HG02642 (cell line): ENCODE measurements around the gene RRBP1.
"Not testable (repeated sequence)": the region's sequence is repeated elsewhere in the genome, so short reads cannot be mapped to it uniquely, and the experiment has no call there.

Experiments
- ATAC-seq: cut with Tn5 transposase; IDR thresholded peaks from one replicate; pipeline ENCODE4 v1.9.1; 2021; ENCODE audit warnings: mild to moderate bottlenecking; ENCODE audit not compliant: unreplicated experiment, poor library complexity

The RRBP1 gene

GRCh38 chr20:17710379-17711266, 28.6 kb upstream of the RRBP1 start:
- no peak for ATAC-seq

- ATAC-seq, result no peak
Measured at GRCh38 chr20:17709361-17710293, 27.6 kb upstream of the RRBP1 start.

GRCh38 chr20:17708675-17709360, 26.8 kb upstream of the RRBP1 start:
- ATAC-seq, result no peak

GRCh38 chr20:17707951-17708350, 25.9 kb upstream of the RRBP1 start:
- ATAC-seq, result not testable (repeated sequence)

- no peak for ATAC-seq
Measured at GRCh38 chr20:17706632-17707031, 24.6 kb upstream of the RRBP1 start.

- no peak for ATAC-seq
Measured at GRCh38 chr20:17705916-17706315, 23.9 kb upstream of the RRBP1 start.

GRCh38 chr20:17704589-17705317, 22.7 kb upstream of the RRBP1 start:
- ATAC-seq, result no peak

- no peak for ATAC-seq
Measured at GRCh38 chr20:17701826-17702225, 19.8 kb upstream of the RRBP1 start.

GRCh38 chr20:17700637-17701036, 18.6 kb upstream of the RRBP1 start:
- ATAC-seq, result no peak

GRCh38 chr20:17699931-17700351, 17.9 kb upstream of the RRBP1 start, which contains the start of gene BANF2:
BANF2 (plus strand) TSS chr20:17699966; CDS start chr20:17725026, 25,060 bp downstream.
- no peak for ATAC-seq

- no peak for ATAC-seq
Measured at GRCh38 chr20:17698384-17698783, 16.3 kb upstream of the RRBP1 start.

- no peak for ATAC-seq
Measured at GRCh38 chr20:17697171-17697570, 15.1 kb upstream of the RRBP1 start.

GRCh38 chr20:17696287-17696686, 14.2 kb upstream of the RRBP1 start:
- no peak for ATAC-seq

GRCh38 chr20:17694767-17695166, 12.7 kb upstream of the RRBP1 start:
- no peak for ATAC-seq

- ATAC-seq, result no peak
Measured at GRCh38 chr20:17693444-17694001, 11.5 kb upstream of the RRBP1 start.

GRCh38 chr20:17691758-17692157, 9.7 kb upstream of the RRBP1 start:
- no peak for ATAC-seq

- no peak for ATAC-seq
Measured at GRCh38 chr20:17690144-17690543, 8.1 kb upstream of the RRBP1 start.

GRCh38 chr20:17688965-17689364, 6.9 kb upstream of the RRBP1 start:
- no peak for ATAC-seq

- ATAC-seq, result no peak
Measured at GRCh38 chr20:17687800-17688199, 5.8 kb upstream of the RRBP1 start.
